NCI-H128 (cell line): ENCODE measurements around the gene COPS2.
"Not testable (repeated sequence)": the region's sequence is repeated elsewhere in the genome, so short reads cannot be mapped to it uniquely, and the experiment has no call there.

ENCODE experiments used
- DNase-seq: peaks from one replicate; lab custom pipeline; 2025; ENCODE audit not compliant: unreplicated experiment; lab: John Stamatoyannopoulos, UW

COPS2 gene

DNA sequence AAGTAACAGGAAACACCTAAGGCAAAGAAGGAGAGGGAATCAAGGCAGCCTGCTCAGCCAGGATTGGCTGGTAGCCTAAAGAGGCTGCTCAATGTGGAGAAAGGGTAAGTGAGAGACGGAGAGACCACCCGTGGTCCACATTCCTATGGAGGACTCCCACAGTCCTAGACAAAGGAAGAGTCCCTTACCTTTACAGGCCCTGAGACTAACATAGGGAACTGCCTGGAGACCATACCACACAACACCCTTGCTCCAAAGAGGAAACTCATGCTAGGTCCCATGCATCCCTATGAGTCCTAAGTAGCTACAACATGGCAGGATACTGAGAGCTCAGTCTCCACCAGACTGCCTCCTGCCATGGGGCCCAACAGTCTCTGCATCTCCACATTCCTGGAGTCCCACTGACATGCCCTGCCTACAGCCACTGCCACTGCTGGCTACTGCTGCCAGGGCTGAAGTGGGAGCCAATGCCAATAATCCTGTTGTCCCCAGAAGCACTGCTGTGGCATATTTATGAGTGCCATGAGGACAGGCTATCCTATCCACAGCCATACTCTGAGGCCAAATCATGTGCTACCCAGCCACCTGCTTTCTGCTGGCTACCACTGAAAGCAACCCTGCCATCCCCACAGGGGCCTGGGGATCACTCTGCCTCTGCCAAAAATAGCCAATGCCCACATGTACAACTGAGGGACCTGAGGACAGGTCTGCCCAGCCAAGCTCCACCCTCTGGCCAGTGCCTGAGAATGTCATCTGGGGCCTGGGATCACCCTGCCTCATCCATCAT, 45.0 kb downstream of the COPS2 start:
- DNase-seq: no peak

DNA sequence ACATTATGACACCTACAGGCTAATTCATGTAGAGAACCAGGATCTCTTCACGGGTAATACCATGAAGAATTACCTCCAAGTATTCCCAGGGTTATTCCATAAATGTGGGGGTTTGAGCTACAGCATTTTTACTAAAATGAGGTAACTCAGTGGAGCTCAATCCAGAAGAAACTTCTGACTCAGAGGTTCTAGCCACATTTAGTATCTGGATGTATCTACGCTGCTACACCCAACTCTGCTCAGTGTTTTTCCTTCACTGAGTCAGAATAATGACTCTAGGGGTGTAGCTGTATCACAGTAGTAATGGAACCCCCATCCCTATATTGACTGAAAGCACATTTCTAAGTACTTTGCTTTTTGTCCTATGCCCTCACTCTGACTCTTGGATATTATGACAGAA, 52.4 kb downstream of the COPS2 start:
- no peak for DNase-seq

DNA sequence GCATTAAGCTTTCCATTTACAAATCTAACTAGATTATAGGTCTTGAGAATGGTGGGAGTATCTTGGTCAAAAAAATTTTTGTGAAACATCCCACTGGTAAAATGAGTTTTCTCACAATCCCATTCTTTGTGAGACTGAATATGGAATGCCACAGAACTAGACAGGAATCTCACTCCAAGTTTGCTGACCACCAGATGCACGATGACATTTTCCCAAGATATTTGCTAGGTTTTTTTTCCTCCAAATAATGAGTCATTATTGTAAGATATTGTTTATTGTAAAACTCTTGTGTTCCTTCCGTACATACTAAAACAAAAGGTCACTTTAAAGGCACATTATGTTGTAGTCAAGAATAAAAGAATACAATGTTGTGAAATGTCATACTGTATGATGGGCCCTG, 53.9 kb downstream of the COPS2 start:
- DNase-seq: no peak

DNA sequence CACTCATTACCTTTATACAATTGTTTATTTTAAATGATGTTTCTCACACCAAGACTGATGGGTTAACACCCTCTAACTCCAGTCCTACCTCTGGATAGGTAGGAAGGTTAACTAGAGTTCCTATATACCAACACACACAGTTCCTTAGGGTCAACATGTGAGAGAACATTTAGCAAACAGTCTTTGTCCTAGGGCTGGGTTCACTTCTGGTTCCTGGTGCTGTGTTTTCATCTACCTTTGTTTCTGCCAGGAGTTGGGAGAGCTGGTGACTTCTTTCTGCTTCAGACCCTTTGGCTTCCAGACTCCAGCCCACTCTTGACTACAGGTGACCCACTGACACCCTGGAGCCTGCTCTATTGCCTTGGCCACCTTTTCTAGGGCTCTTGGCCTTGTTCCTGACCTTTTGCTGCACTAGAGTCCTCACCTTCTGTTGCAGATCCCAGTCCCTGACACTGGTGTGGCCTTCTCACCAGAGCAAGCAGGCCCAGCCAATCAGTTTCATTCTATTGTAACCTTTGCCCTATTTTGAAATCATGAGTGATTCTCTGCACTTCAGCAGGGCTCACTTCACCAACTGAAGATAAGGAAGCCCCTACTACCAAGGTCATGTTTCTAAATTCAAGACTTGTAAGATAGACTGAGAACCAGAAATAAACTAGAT, 59.2 kb downstream of the COPS2 start:
- no peak for DNase-seq

DNA sequence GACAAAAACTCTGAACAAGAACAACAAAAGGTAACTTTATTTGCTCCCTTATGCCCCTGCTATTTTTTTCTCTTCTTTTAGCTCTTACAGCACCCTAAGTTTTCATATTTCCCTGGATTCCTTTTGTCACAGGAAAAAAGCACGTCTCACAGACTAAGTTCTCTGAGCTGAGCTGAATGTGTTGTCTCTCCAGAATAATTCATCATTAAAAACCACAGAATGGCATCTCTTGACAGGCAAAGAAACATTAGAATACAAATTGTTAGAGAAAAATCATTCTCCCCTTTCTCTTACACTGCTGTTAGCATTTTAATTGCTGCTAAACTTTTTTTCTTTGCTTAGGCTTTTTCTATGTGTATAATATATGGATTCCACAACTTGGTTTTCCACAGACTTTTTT, 60.5 kb downstream of the COPS2 start:
- DNase-seq: no peak

DNA sequence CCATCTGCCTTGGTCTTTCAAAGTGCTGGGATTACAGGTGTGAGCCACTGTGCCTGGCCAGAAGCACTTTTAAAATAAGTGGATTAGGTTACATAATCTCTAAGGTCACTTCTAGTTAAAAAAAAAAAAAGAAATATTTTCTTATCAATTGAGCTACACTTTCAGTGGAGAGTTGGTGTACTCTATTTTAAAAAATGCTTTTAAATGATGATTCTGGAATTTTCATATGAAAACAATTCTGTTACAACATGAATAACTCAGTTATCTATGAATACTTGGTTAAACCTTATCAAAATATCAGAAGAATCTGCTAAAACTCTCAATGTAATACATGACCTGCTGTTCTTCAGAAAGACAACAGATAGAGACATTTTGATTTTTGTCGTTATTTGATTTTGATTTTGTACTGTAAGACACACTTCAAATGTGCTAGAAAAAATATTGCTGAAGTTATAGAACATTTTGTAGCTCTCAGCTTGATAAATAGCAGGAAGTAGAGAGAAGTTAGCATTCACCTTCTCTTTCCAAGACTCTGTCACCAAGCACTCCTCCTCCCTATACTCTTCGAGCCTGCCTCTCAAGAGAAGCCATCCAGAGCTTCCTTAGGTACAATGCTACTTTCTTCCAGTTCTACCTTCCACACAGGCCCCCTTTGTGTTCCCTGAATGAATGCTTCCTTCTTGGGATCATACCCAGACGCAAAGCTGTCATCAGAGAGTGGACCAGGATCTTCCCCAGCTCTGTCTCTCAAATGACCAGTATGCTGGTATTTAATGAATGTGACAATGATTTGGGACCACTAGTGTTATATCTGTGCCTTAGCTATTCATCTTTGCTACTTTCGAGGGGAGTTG, 61.9 kb downstream of the COPS2 start:
- DNase-seq: no peak

DNA sequence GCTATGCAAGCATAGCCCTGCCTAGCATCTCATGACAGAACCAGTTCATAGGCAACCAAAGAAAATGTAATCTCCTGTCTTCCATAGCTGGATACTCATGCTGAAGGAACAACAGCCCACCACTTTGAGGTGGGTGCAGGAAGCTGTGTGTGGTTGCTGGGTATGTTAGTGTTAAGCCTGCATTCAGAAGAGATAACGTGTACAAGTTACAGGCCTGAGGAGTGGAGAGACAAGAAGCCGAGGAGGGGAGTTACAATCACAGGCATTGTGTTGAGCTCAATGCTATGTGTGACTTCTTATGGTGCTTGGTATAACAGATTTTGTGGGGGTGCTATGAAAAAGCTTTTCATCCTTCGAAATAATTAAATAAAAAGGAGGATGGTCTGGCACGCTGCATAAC, 66.4 kb downstream of the COPS2 start:
- DNase-seq: no peak

DNA sequence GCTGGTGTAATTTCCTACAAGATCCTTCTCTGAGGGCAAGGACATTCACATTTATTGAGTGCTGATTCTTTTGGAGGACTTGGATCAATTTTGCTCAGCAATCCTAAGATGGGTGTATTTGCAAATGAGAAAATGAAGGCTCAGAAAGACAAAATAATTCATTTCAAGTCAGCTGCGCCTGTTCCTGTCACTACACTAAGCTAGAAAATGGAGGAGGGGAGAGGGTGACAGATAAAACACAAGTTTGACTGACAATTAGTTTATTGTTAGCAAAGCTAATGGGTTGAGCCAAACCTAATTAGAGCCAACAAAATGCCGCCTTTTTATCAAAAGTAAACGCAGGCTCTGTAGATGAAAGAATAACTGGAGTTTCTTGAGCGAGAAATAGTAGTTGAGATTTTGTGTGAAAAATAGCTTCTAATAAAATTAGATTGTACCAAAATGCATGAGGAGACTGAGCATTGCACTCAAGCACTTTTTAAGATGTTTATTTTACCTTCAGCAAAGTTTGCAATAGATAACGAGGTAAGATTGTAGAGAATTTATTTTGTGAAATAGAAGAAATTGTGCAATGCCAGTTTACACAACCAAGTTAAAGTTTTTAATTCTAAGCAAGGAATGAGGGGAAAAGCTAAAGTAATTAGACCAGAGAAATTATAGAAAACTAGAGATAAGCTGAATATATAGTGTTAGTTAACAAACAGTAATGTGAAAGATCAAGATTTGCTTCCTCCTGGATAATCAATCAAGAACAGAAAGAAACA, 69.5 kb downstream of the COPS2 start:
- no peak for DNase-seq

DNA sequence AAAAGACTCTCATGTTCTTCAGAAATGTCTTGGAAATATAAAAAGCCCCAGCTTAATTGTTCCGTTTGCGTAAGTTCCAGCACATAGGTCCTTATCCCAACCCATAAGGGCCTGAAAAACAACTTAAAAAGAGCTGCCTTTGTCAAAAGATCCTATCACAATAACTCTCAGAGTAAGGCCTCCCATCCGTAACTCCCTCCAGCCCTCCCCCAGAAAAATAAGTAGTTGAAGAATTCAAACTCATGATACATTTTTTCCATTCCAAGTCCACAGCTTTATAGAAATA, 71.2 kb downstream of the COPS2 start:
- DNase-seq: no peak

DNA sequence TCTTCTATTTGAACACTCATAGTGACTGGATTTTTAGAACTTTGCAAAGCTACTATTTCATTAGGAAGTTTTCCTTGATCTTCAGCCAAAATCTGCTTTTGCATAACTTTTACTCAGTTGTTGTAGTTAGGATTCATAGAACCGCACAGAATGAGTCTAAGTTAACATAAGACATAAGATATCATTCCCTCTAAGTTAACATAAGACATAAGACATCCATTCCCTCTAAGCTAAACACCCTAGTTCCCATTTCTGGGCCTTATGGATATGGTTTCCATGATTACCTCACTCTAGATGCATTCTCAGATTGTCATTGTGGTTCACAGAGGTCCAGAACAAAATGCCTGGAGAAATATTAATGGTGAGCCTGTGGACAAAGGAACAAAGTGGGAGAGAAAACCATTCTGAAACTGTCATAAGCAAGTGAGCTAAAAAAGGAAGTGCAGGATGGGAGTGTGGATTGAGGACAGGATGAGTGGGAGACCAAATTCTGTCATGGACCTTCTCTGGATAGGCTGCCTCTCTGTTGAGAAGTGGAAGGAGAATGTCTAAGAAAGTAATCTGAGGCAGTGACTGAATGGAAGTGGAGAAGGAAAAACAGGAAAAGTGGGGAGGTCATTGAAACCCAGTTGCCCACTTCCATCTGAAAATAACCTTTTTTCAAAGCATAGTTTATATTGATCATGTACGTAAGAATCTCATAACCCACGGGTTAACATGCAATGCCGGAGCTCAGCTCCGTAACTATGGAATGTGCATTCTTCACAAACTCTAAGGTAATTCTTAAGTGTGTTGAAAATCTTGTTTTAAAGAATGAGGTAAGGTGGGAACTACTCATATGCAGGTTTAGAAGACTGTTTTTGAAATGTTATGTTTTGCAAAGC, 71.8 kb downstream of the COPS2 start:
- no peak for DNase-seq

DNA sequence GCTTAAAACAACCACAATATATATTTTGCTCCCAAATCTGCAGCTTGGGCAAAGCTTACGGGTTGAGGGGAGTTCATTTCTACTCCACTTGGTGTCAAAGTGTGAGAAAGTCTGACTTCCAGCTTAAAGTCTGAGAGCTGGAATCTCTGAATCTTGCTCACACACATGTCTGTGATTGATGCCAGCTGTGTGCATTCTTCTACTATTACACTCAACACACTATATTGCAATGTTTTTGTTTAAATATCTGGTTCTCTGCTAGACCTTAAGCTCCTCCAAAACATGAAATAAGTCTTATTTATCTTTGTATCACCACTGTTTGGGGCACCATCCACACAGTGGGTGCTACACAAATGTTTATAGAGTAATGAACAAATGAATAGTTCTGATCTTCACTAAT, 72.4 kb downstream of the COPS2 start:
- no peak for DNase-seq

DNA sequence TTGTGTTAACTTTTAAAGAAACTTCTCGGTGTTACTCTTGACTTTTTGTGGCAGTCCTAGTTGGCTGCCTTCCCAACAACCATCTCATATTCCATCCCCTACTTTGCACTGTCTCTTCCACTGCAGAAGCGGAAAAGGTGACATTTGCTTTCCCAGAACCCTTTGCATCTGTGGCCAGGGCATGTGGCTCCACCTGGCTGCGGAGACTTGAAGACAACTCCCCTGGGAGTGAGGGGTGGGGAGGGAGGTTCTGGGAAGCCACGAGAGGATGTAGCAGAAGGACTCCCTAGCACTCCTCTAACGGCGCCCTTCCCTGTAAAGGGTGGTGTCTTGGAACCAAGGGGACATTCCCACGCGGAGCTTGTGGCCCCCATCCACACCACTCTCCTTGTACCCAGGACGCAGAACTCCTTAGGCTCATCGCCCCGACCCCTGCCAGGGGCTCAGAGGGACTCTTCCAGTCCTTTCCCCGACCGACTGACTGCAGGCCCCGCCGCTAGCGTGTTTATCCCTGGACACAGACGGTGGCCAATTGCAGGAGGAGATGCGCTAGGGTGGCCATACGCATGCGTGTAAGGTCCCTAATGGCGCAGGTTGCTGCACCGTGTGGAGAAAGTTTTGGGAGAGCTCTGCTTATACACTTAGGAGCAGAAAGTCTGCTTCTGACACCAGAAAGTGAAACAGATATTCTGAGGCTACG, 75.9 kb downstream of the COPS2 start:
- no peak for DNase-seq

DNA sequence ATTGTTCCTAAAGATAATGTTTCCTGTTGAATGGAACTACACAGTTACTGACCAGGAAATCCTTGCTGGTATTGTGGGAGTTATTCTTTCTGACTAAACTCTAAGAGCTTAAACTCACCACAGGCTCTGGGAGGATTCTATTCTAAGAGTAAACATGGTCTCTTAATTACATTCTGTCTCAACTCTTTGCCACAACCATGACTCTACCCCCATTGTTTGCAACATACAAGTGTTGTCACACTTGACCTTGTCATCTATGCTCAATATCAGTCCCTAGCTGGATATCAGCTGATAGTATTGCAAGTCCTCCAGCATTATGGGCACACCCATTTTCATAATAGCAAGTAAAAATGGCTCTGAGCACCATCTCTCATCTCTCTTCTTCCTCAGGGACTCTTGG, 79.5 kb downstream of the COPS2 start:
- DNase-seq: no peak

DNA sequence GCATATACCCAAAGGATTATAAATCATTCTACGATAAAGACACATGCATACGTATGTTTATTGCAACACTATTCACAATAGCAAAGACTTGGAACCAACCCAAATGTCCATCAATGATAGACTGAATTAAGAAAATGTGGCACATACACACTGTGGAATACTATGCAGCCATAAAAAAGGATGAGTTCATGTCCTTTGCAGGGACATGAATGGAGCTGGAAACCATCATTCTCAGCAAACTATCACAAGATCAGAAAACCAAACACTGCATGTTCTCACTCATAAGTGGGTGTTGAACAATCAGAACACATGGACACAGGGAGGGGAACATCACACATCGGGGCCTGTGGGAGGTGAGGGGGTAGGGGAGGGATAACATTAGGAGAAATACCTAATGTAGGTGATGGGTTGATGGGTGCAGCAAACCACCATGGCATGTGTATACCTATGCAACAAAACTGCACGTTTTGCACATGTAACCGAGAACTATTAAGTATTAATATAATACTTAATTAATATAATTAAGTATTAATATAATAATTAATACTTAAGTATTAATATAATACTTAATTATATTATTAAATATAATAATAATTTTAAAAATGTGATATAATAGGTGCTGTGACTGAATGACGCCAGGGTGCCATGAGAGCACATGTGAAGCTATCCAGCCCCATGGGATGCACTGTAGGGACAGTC, 80.7 kb downstream of the COPS2 start:
- DNase-seq: not testable (repeated sequence)
